Hepatocyte (in vitro differentiated cells): ENCODE data around the gene PLXNB1. TPM values are rescaled to one million over a fixed set of nuclear protein-coding genes. Genes with fewer than 3 reads are reported as not detected.

Experiments used
- DNase-seq: peaks from one replicate; pipeline ENCODE4 v3.0.0-alpha.2; 2016; ENCODE audit warnings: low spot score
- H2AFZ ChIP-seq: fragments of 200-600 bp; sonication (generic); 2 replicates; pipeline ENCODE4 v1.6.0; 2016; ENCODE audit warnings: antibody characterized with exemption, mild to moderate bottlenecking
- H3K27ac ChIP-seq: fragments of 200-600 bp; sonication (generic); 2 replicates; pipeline ENCODE4 v1.5.1; 2016; ENCODE audit warnings: mild to moderate bottlenecking
- H3K27me3 ChIP-seq: fragments of 200-600 bp; sonication (generic); 2 replicates; pipeline ENCODE4 v1.6.1; 2016
- H3K36me3 ChIP-seq: fragments of 200-600 bp; sonication (generic); replicated peaks from 2 replicates; pipeline ENCODE4 v1.5.1; 2016; ENCODE audit warnings: low read depth; ENCODE audit not compliant: insufficient read depth
- H3K4me1 ChIP-seq: fragments of 200-600 bp; sonication (generic); 2 replicates; pipeline ENCODE4 v1.5.1; 2016; ENCODE audit warnings: mild to moderate bottlenecking, moderate library complexity; ENCODE audit not compliant: insufficient read depth
- H3K4me2 ChIP-seq: fragments of 200-600 bp; sonication (generic); 2 replicates; pipeline ENCODE4 v1.6.0; 2016
- H3K4me3 ChIP-seq: fragments of 200-600 bp; sonication (generic); 2 replicates; pipeline ENCODE4 v1.5.1; 2016; ENCODE audit warnings: mild to moderate bottlenecking
- H3K79me2 ChIP-seq: fragments of 200-600 bp; sonication (generic); 2 replicates; pipeline ENCODE4 v1.6.0; 2017; ENCODE audit warnings: mild to moderate bottlenecking
- H3K9me2 ChIP-seq: fragments of 200-600 bp; sonication (generic); replicated peaks from 2 replicates; pipeline ENCODE4 v1.6.0; 2017; ENCODE audit warnings: mild to moderate bottlenecking; ENCODE audit not compliant: insufficient read depth
- H3K9me3 ChIP-seq: fragments of 200-600 bp; sonication (generic); 2 replicates; pipeline ENCODE4 v1.5.1; 2016; ENCODE audit warnings: low read depth, mild to moderate bottlenecking
- H4K20me1 ChIP-seq: fragments of 200-600 bp; sonication (generic); 2 replicates; pipeline ENCODE4 v1.6.0; 2016; ENCODE audit warnings: mild to moderate bottlenecking; ENCODE audit not compliant: insufficient read depth, poor library complexity, severe bottlenecking
- EZH2 ChIP-seq: fragments of 200-600 bp; sonication (generic); IDR thresholded peaks from 2 replicates; pipeline ENCODE4 v1.6.1; 2016; ENCODE audit warnings: antibody characterized with exemption, mild to moderate bottlenecking, borderline replicate concordance
- EZH2phosphoT487 ChIP-seq: fragments of 200-600 bp; sonication (generic); IDR thresholded peaks from one replicate; pipeline ENCODE4 v1.6.1; 2018; ENCODE audit warnings: antibody characterized with exemption, mild to moderate bottlenecking, low read depth, moderate library complexity; ENCODE audit not compliant: unreplicated experiment, severe bottlenecking
- WGBS: methylation state at CpG from one replicate; pipeline ENCODE4 v1.1.6; 2016; ENCODE audit warnings: low lambda C conversion rate; ENCODE audit errors: missing lambda C conversion rate; 5-methylcytosine and 5-hydroxymethylcytosine counted together
- polyA plus RNA-seq: library from polyadenylated mRNA; unstranded; fragments of >200 nt; fragmentation: Nextera tagmentation; extraction: Ambion mirVana; gene quantifications from 2 replicates; pipeline ENCODE4 v1.2.1, GENCODE V29; 2016
- total RNA-seq: library from RNA; depleted of rRNA; stranded (reverse); fragments of >200 nt; gene quantifications from 2 replicates; pipeline ENCODE4 v1.2.3, GENCODE V29; 2014
- TF ChIP-seq, protein P1 (sequence below): fragments of 200-600 bp; sonication (generic); IDR thresholded peaks from 2 replicates; pipeline ENCODE4 v1.5.1; 2016; ENCODE audit warnings: antibody characterized with exemption, mild to moderate bottlenecking; ENCODE audit not compliant: poor library complexity

The PLXNB1 gene
- total and polyA plus RNA-seq, 2 experiments from 2014 or later, result 71.3 to 74.5 TPM

DNA sequence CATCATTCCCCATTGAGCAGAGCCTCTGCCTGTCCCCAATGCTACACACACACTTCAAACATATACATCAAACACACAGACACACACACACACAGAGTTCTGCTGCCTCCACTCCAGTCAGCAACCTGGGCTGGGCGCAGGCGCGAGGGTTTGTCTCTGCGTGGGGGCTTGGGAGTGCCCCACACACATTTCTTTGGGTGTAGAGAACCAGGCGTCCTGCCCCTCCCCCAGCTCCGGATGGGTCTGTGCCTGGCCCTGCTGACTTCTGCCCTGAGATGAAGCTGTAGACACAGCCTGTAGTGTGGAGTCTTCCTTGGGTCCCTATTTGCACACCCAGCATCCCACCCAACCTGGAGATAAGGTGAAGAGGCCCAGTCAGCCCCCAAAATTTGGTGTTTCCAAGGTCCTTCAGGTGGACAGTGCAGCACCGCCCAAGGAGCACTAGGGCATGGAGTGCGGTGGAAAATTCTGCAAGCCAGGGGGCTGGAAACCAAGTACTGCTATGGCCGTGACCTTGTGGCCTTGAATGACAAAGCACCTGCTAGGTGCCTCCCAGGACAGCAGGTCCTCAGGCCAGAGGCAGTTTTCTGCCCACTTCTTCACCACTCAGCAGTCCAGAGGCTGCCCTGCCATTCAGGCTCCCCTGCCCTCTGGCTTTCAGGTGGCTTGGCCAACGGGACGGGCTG lies 31.0 kb downstream of the PLXNB1 start:
- H3K79me2 ChIP-seq, result no peaks in the 10 kb centered on the region
- no peaks in the 10 kb centered on the region for H3K4me1 ChIP-seq
- H3K9me3 ChIP-seq, result no peaks in the 10 kb centered on the region
- no peaks in the 10 kb centered on the region for H4K20me1 ChIP-seq
- H2AFZ ChIP-seq, result no peak overlapping the region
- no peaks in the 10 kb centered on the region for H3K9me2 ChIP-seq
- H3K4me3 ChIP-seq, result no peak overlapping the region
- H3K36me3 ChIP-seq, result no peaks in the 10 kb centered on the region
- no peaks in the 10 kb centered on the region for H3K27me3 ChIP-seq
- 75% methylated on average over 11 of the region's 11 CpGs for WGBS
- H3K27ac ChIP-seq, result no peak overlapping the region
- peak; percentile 3 for DNase-seq
- H3K4me2 ChIP-seq, result no peak overlapping the region
- TF ChIP-seq EZH2phosphoT487 (no peak), EZH2 (no peak)
- TF ChIP-seq, protein P1, sequence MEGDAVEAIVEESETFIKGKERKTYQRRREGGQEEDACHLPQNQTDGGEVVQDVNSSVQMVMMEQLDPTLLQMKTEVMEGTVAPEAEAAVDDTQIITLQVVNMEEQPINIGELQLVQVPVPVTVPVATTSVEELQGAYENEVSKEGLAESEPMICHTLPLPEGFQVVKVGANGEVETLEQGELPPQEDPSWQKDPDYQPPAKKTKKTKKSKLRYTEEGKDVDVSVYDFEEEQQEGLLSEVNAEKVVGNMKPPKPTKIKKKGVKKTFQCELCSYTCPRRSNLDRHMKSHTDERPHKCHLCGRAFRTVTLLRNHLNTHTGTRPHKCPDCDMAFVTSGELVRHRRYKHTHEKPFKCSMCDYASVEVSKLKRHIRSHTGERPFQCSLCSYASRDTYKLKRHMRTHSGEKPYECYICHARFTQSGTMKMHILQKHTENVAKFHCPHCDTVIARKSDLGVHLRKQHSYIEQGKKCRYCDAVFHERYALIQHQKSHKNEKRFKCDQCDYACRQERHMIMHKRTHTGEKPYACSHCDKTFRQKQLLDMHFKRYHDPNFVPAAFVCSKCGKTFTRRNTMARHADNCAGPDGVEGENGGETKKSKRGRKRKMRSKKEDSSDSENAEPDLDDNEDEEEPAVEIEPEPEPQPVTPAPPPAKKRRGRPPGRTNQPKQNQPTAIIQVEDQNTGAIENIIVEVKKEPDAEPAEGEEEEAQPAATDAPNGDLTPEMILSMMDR, result no peak

DNA sequence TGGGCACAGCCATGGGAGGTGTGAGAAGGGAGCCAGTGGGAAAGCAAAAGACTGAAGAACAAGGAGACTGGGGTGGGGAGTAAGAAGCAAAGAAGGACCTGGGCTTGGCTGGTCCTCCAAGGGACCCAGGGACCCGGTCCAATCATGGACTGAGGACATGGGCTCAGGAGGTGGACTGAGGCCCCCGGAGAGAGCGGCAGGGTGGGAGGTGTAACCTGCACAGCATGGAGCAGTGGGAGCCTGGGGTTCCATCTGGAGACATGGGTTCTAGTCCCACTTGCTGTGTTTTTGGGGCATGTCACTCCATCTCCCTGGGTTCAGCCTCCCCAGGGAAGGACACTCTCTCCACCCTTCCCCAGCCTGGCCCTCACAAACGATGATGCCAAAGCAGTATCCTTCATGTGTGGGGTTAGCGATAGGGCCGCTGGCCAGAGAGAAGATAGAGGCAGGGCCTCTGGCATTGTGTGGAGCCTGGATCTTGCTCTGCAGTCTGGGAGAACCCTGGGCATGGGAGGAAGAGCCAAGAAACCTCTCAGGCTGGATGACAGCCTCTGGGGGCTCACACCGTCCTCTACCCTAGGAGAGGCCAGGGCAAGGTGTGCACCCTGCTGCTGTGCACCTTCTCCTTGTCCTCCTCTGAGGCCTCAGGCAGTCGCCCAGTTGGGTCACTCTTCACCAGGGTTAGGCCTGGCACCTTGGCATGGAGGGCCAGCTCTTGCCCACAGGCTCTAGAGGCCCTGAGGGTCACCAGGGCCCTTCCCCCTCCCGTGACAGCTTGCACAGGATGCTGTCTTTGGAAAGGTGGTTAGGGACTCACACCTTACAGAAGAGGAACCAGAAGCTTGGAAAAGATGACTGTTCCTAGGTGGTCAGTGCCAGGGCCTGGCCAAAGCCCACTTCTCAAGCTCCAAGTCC lies 31.9 kb downstream of the PLXNB1 start:
- TF ChIP-seq EZH2phosphoT487 (no peak), EZH2 (no peak)
- TF ChIP-seq, protein P1, result no peak
- DNase-seq, result no peak
- H3K4me3 ChIP-seq, result no peak overlapping the region
- H3K4me2 ChIP-seq, result no peak overlapping the region
- H3K4me1 ChIP-seq, result no peaks in the 10 kb centered on the region
- H2AFZ ChIP-seq, result no peak overlapping the region
- no peaks in the 10 kb centered on the region for H3K9me2 ChIP-seq
- H3K79me2 ChIP-seq, result no peaks in the 10 kb centered on the region
- no peaks in the 10 kb centered on the region for H3K36me3 ChIP-seq
- 80% methylated on average over 9 of the region's 9 CpGs for WGBS
- no peaks in the 10 kb centered on the region for H3K27me3 ChIP-seq
- no peak overlapping the region for H3K27ac ChIP-seq
- H3K9me3 ChIP-seq, result no peaks in the 10 kb centered on the region
- H4K20me1 ChIP-seq, result no peaks in the 10 kb centered on the region

DNA sequence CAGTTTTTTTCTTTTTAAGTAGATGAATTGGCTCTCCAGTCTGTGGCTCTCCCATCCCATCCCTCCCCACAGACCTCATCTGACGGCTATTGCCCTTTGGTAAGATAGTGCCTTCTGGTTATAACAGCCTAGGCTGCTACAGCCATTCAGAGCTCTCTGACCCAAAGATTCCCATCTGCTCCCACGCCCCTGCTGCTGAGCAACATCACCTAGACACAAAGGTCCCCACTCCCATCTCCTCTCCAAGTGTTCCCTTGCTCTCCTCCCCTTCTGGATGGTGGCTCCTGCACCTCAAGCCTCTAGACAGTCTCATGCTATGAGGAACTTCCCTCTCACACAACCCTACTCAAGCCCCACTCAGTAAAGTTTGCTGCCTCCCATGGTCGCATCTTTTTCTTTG lies 34.2 kb downstream of the PLXNB1 start:
- Histone ChIP-seq H3K27me3 (no peaks in the 10 kb centered on the region), H3K27ac (no peak overlapping the region), H3K4me2 (no peak overlapping the region), H3K36me3 (no peaks in the 10 kb centered on the region), H3K79me2 (no peaks in the 10 kb centered on the region), H3K4me3 (no peak overlapping the region), H3K9me3 (no peaks in the 10 kb centered on the region), H3K9me2 (no peaks in the 10 kb centered on the region), H2AFZ (no peak overlapping the region), H3K4me1 (no peaks in the 10 kb centered on the region), H4K20me1 (no peaks in the 10 kb centered on the region)
- TF ChIP-seq, protein P1, result no peak
- TF ChIP-seq EZH2phosphoT487, result no peak
- no peak for TF ChIP-seq EZH2
- DNase-seq, result no peak
- WGBS, result 76% methylated on average over 3 of the region's 3 CpGs
